GM12864 (cell line): ENCODE measurements around the gene TMEM131.
"Not testable (repeated sequence)": the region's sequence is repeated elsewhere in the genome, so short reads cannot be mapped to it uniquely, and the experiment has no call there.

Experiments used
- DNase-seq: peaks from one replicate; pipeline ENCODE4 v3.0.0-alpha.2; 2011; ENCODE audit warnings: low read depth
- H3K4me3 ChIP-seq: 2 replicates; pipeline ENCODE4 v1.5.1; 2011; ENCODE audit warnings: mild to moderate bottlenecking, low read depth, low read length, control low read depth
- CTCF ChIP-seq: IDR thresholded peaks from 2 replicates; pipeline ENCODE4 v1.5.1; 2011; ENCODE audit warnings: low read depth, mild to moderate bottlenecking, moderate library complexity, low read length, control low read depth, inconsistent platforms; ENCODE audit errors: missing control alignments

The TMEM131 gene

GRCh38 chr2:97880334-97880733 is 115.4 kb downstream of the TMEM131 start:
- DNase-seq, result no peak
- TF ChIP-seq CTCF, result no peak
- no peak overlapping the region for H3K4me3 ChIP-seq

DNA sequence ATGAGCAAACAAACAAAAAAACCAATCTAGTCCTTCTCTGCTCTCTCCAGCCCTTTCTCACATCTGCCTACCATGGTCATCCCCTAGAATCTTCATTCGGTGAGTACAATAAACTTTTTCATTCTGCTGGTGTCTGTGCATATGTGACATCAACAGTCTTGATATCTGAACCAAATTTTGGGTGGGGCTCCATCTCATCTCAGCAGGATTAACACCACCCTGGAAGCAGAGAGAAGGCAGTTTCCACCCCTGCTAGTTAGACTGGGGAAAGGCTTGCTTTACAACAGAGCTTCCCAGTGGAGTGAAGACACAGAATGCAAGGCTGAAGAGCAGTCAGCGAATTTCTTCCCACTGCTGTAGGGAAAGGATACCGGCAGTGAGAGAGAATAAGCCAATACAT is 116.9 kb downstream of the TMEM131 start:
- no peak for DNase-seq
- TF ChIP-seq CTCF, result no peak
- no peak overlapping the region for H3K4me3 ChIP-seq

DNA sequence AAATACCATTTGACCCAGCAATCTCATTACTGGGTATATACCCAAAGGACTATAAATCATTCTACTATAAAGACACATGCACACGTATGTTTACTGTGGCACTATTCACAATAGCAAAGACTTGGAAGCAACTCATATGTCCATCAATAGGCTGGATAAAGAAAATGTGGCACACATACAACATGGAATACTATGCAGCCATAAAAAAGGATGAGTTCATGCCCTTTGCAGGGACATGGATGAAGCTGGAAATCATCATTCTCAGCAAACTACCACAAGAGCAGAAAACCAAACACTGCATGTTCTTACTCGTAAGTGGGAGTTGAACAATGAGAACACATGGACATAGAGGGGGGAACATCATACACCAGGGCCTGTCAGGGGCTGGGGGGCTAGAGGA is 117.4 kb downstream of the TMEM131 start:
- not testable (repeated sequence) for DNase-seq, H3K4me3 ChIP-seq

DNA sequence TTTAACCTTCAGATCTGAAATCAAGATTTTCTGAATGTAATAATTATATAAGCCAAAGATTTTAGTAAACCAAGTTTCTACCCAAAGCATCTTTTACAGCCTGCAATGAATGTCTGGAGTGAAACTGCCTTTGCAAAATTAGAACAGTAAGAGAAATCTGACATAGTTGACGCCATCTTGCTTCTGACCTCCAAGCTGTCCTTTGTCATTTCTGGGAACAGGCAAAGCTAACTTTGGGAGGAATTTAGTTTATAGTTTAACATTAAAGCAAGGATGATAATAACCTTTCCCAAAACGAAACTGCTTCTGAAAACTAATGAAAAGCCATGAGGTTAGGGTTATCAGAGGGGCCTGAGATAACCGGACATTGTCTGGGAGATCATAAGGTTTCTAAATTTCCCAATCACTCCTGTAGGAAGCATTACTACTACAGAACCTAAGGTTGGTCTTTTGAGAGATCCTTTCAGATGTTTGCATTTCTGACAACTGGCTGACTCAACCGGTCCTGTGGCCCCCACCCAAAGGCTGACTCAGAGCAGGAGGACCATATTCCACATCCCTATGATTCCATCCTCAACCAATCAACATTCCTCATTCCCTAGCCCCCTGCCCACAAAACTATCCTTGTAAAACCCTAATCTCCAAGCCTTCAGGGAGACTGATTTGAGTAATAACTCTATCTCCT is 124.5 kb downstream of the TMEM131 start:
- H3K4me3 ChIP-seq, result no peak overlapping the region
- DNase-seq, result no peak
- no peak for TF ChIP-seq CTCF

DNA sequence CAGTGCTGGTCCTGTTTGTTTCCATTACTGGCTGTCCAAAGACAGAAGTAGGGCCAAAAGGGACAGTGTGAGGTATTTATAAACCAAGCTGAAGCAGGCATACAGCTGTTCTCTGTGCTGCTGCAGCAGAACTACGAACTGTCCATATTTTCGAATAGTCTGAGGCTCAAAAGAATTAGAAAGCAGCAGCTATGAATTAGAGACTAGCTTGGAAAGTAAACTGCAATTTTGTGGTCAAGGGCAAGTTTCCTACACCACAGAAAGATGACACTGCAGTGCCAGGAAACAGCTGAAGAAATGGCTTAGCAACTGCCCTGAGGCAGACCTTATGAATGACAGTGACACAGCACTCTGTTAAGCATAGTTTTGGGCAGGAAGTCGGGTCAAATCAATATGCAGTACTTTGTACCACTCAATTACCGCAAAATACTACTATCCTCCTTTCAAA is 125.3 kb downstream of the TMEM131 start:
- TF ChIP-seq CTCF, result no peak
- no peak overlapping the region for H3K4me3 ChIP-seq
- DNase-seq, result peak; percentile 81

- no peak overlapping the region for H3K4me3 ChIP-seq
- no peak for DNase-seq
- TF ChIP-seq CTCF, result no peak
Observed at GRCh38 chr2:97869722-97870346, 125.9 kb downstream of the TMEM131 start.

DNA sequence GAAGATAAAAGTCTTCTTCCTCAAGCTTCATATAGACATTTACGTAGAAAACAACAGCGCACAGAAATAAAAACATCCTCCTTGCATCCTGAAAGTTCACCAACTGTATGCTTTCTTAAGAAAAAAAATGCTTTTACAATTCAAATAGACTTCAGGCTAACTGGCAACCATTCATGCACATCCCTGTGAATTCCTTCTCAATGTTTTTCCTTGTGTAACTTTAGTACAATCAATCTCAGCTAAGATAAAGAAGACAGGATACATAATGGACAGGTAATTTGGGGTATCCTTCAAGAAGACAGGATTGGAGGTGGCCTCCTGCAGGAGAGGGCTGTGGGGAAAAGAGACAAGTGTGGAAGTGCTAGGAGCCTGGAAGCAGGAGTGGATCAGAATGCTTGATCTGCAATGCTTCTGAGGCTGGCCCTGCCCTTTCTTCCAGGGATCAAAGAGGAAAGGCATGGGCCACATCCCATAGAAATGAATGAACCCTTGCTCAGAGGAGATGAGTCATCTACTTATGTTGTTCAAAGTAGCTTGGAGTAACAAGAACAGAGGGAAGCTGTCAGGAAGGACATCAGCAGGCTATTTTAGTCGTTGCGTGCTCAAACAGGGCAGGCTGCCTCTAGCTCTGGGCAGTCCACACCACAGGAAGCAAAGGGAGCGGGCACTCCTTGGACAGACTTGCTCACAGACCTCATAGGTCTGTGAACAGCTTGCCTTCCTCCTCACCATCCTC is 126.6 kb downstream of the TMEM131 start:
- TF ChIP-seq CTCF, result no peak
- no peak overlapping the region for H3K4me3 ChIP-seq
- DNase-seq, result no peak
